ENCODE results near the gene TMEM92.

The TMEM92 gene

GRCh38 chr17:50260501-50260911, 13.8 kb upstream of the TMEM92 start:
- Mint-ChIP-seq H3K27me3 (ENCODE audit: low read depth, poor library complexity) (peaks cover 4% of the 10 kb centered on the region), H3K27ac (no peak overlapping the region), H3K36me3 (ENCODE audit: low read depth) (no peaks in the 10 kb centered on the region), H3K4me1 (peaks cover 74% of the 10 kb centered on the region), H3K9me3 (no peaks in the 10 kb centered on the region), H3K4me3 (no peak overlapping the region)
- no peak for DNase-seq
- no peak for TF ChIP-seq CTCF (IDR thresholded peaks at IDR 0.05)

GRCh38 chr17:50261051-50261915, 13.0 kb upstream of the TMEM92 start:
- H3K36me3 Mint-ChIP-seq (ENCODE audit: low read depth) = no peaks in the 10 kb centered on the region
- H3K4me3 Mint-ChIP-seq = no peak overlapping the region
- H3K27me3 Mint-ChIP-seq (ENCODE audit: low read depth, poor library complexity) = peaks cover 3% of the 10 kb centered on the region
- TF ChIP-seq CTCF (IDR thresholded peaks at IDR 0.05) = no peak
- peak overlapping the region; percentile 70 for H3K27ac Mint-ChIP-seq
- H3K4me1 Mint-ChIP-seq = peaks cover 78% of the 10 kb centered on the region
- no peaks in the 10 kb centered on the region for H3K9me3 Mint-ChIP-seq
- no peak for DNase-seq

DNA sequence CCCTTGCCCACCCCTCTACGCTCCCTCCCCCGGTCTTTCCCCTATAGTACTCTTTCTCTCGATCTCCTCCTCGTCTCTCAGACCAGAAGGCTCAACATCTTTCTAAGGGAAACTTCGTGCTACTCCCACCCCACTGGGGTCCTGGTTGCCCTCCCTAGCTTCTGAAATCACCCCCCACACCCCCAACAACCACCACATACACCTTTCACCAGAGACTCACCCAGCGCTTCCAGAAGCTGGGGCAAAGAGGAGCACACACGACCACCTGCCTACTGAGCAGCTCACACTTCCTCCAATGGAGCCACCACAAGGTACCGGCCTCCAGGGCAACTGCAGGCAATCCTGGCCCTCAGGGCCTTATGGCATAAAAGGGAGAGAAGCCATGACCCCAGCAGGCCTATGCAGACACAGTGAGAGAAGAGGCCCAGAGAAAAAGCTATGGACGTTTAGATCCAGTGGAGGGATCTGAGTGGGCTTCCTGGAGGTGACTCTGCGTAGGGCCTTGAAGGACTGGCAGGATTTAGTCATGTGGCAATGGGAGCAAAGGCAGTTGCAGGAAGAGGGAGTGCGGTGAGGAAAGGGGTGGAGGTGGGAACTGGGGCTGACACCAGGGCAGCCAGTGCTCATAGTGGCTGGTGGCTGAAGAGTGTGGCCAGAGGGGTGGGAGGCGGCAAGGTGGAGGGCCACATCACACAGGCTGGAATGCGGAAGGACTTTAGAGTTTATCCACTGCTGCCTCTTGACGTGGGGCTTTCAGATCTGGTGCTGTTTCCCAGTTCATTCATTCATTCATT, 12.1 kb upstream of the TMEM92 start:
- Mint-ChIP-seq H3K4me1 (peaks cover 77% of the 10 kb centered on the region), H3K27ac (peak overlapping the region; percentile 41), H3K9me3 (no peaks in the 10 kb centered on the region), H3K27me3 (ENCODE audit: low read depth, poor library complexity) (no peaks in the 10 kb centered on the region), H3K36me3 (ENCODE audit: low read depth) (no peaks in the 10 kb centered on the region), H3K4me3 (no peak overlapping the region)
- no peak for DNase-seq
- TF ChIP-seq CTCF (IDR thresholded peaks at IDR 0.05) = no peak

DNA sequence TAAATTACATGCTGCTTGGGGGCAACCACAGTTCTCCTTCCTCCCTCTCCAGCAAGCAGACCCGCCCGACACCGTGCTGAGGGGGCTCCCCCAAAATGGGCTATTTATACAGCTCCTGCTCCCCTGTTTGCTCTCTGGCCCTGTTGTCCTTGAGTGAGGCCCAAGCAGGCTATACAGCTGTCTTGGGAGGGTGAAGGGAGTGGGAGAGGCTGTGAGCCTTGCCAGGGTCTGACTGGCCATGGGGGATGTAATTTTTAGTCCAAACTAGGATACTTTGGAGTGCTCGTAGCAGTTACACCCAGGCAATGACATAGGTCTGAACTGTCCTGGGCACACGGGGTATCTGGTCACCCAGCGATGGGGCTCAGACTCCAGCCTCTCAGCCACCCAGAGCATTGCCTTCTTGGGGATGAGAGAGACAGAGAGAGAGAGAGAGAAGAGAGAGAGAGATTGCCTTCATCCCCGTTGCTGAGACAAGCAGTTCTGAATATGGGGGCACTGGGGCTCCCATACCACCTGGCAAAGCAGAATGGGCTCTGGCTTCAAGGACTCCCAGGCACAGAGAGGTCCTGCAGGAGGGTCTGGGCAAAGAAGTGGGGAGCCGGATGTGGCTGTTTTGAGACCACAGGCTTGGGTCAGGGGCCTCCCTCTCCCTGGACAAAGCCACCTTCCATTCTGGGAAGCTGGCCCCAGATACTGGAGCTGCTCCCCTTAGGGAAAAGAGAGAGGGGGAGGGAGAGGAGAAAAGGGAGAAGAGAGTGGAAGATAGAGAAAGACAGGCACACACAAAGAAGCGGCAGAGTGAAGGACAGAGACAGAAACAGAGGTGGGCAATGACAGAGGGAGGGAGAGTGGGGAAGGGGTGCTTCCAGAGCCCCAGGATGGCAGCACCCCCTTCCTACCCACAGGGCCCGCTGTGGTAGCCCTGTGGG, 10.7 kb upstream of the TMEM92 start:
- H3K27me3 Mint-ChIP-seq (ENCODE audit: low read depth, poor library complexity) = no peaks in the 10 kb centered on the region
- peak overlapping the region; percentile 39 for H3K4me3 Mint-ChIP-seq
- TF ChIP-seq CTCF (IDR thresholded peaks at IDR 0.05) = no peak
- H3K36me3 Mint-ChIP-seq (ENCODE audit: low read depth) = no peaks in the 10 kb centered on the region
- peaks cover 83% of the 10 kb centered on the region for H3K4me1 Mint-ChIP-seq
- no peak overlapping the region for H3K27ac Mint-ChIP-seq
- H3K9me3 Mint-ChIP-seq = no peaks in the 10 kb centered on the region
- no peak for DNase-seq

DNA sequence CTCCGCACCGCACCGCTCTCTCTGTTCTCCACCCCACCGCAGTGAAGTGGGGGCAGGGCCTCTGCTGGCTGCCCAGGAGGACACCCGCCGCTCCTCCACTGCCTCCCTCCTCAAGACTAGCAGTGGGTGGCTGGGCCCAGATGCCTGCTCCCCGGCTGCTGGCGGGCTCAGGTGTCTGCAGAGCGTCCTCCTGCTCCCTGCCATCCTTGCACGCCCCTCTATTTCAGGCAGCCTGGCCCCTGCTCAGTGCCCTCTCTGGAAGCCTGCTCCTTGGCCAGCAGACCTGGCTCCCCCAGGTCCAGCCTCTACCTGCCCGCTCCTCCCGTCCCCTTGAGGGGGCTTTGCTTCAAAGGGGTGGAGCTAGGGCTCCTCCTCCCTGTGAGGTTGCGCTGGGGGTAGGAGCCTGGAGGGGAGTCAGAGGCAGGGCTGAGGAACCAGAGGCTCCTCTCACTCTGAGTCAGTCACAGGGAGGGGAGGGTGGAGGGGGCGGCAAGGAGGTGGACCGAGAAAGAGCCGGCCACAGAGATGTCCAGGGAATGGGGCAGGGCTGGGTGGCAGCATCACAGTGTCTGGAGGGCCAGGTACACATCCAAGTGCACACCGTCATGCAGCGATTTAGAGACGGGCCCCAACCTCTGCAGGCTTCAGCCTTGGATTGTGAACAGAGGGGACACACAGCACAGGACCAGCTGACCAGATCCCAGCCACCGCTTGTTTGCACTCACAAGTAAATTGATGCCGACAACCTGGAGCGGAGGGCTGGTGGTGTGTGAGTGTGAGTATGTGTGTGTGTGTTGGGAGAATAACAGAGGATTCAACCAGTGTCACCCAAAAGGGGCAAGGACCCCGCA, 9.8 kb upstream of the TMEM92 start:
- Mint-ChIP-seq H3K27me3 (ENCODE audit: low read depth, poor library complexity) (no peaks in the 10 kb centered on the region), H3K27ac (no peak overlapping the region), H3K36me3 (ENCODE audit: low read depth) (no peaks in the 10 kb centered on the region), H3K4me3 (no peak overlapping the region), H3K4me1 (peaks cover 92% of the 10 kb centered on the region), H3K9me3 (no peaks in the 10 kb centered on the region)
- DNase-seq = peak; percentile 49
- TF ChIP-seq CTCF (IDR thresholded peaks at IDR 0.05) = no peak
